Regular cardiac myocyte (primary cell): ENCODE measurements around the gene PTOV1. TPM values are rescaled to one million over a fixed set of nuclear protein-coding genes. Genes with fewer than 3 reads are reported as not detected.

Experiments
- total RNA-seq: library from RNA; depleted of rRNA; stranded (reverse); fragments of >200 nt; gene quantifications from 2 replicates; pipeline ENCODE4 v1.2.3, GENCODE V29; 2014

Gene PTOV1
- 35.1 and 42.6 TPM in 2 replicates for total RNA-seq

DNA sequence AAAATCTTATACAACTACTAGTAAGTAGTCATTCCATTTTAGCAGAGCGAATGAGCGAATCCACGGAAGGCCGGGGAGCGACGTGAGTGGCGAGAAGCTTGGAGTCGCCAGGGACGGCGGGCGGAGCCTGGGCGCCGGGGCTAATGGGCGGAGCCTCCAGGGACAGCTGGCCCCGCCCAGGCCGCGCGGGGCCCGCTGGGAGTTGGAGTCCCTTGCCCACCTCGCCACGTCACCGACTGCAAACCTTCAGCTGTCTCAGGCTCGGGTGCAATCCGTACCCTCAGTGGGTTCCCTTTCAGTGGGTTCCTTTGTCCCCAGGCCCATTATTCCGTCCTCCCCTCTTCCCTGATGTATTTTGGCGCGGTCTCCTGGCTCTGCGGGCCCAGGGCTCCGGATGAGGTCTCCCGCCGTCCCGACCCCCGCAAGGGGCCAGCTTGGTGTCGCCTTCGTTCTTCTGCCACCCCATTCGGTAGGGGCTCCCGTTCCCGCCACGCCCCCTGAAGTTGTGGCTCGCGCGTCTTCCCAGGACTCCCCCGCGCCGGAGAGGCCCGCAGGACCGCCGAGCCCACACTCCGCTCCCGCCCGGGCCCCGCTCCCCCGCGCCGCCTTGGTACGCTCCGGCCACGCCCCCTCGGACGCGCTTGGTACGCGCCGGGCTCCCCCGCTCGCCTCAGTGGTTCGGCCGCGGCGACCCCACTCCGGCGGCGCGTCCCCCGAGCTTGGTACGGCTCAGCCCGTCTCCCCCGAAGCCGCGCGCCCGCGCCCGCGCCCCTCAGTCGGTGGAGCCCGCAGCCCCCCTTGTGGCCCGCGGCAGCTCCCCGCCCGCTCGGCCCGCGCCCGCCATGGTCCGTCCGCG is at the start of gene PTOV1:
Gene PTOV1, plus strand, starts transcription at position 673 of the 856 bp plus-strand sequence.

GRCh38 chr19:49812997-49813861 is 37.7 kb upstream of the PTOV1 start, which contains the start of gene FUZ:
TSS of gene FUZ (minus strand) at chr19:49813292. CDS start at chr19:49813106, 186 bp downstream.

GRCh38 chr19:49817964-49818648 is 32.9 kb upstream of the PTOV1 start, which contains the start of gene MED25:
TSS of gene MED25 (plus strand) at chr19:49818289. CDS start at chr19:49818342, 53 bp downstream.

GRCh38 chr19:49866933-49867782 is 16.2 kb downstream of the PTOV1 start, which contains the start of gene PNKP:
TSS of gene PNKP (minus strand) at chr19:49867576. CDS start at chr19:49867204, 372 bp downstream.

DNA sequence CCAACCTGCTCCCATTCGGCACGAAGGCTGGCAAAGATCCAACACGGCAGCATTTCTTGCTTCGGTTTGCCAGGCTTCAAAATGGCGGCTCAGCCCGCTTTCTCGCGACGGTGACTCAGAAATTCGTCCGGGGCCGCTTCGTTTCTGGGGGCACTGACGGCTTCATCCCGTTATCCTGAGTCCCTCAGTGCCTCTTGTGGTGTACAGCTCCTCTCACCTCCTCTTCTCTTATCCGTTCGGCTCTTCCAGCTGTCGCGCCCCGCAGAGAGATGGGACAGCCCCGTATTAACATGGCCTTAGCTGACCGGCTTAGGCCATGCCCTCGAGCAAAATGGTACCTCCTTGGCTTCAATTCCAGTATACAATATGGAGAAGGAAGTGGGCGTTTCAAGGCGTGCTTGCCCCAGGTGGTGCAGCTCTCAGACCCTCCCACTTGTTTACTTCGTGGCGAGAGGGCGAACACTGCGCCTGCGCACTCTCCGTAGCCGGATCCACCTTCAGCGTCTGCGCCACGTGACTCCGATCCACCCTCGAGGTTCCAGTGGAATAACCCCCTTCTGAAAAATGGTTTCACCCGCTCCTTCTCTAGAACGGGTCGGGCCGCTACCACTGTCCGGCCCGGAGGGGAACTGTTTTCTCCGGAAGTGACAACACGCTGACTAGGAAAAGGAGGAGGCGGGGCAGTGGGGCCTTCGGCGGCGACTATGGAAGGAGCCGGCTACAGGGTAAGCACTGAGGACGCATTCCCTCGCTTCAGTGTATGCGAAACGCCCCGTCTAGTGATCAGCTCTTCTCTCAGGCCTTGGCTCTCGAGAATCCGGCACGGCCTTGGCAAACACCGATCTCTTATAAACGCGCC is 26.3 kb downstream of the PTOV1 start, which contains the start of the genes AKT1S1 and TBC1D17:
Gene AKT1S1, minus strand, starts transcription at position 336 of the 859 bp plus-strand sequence. CDS start 4,060 bp downstream, outside the sequence.
Gene TBC1D17, plus strand, starts transcription at position 683 of the 859 bp plus-strand sequence. Its CDS starts 22 bp downstream, at position 705.

GRCh38 chr19:49896863-49897621 is 46.1 kb downstream of the PTOV1 start, which contains the start of gene IL4I1:
TSS of gene IL4I1 (minus strand) at chr19:49896887. CDS start at chr19:49896160, 727 bp downstream.

Other genes with a start within 250 kb of the PTOV1 start
- gene RRAS, start 211.0 kb upstream of the PTOV1 start, total RNA-seq, result 60.8 and 71.9 TPM in 2 replicates
- gene SCAF1, start 208.9 kb upstream of the PTOV1 start, total RNA-seq, result 10.1 and 21.5 TPM in 2 replicates
- gene IRF3, start 185.3 kb upstream of the PTOV1 start, total RNA-seq, result 48.8 and 80.3 TPM in 2 replicates
- 2.8 and 12.8 TPM in 2 replicates for gene BCL2L12, start 185.2 kb upstream of the PTOV1 start, total RNA-seq
- 274 and 493 TPM in 2 replicates for gene PRMT1, start 173.9 kb upstream of the PTOV1 start, total RNA-seq
- 0.56 and 0.77 TPM in 2 replicates for gene ADM5, start 161.6 kb upstream of the PTOV1 start, total RNA-seq
- gene CPT1C, start 160.0 kb upstream of the PTOV1 start, total RNA-seq, result 13.0 and 15.5 TPM in 2 replicates
- gene TSKS, start 87.9 kb upstream of the PTOV1 start, total RNA-seq, result 0.28 and 0.38 TPM in 2 replicates
- gene AP2A1, start 84.2 kb upstream of the PTOV1 start, total RNA-seq, result 67.4 and 102 TPM in 2 replicates
- 23.7 and 26.8 TPM in 2 replicates for gene FUZ, start 37.9 kb upstream of the PTOV1 start, total RNA-seq
- 14.0 and 14.1 TPM in 2 replicates for gene MED25, start 32.9 kb upstream of the PTOV1 start, total RNA-seq
- gene PNKP, start 16.4 kb downstream of the PTOV1 start, total RNA-seq, result 29.0 and 44.3 TPM in 2 replicates
- 7.9 and 14.6 TPM in 2 replicates for gene AKT1S1, start 26.2 kb downstream of the PTOV1 start, total RNA-seq
- gene TBC1D17, start 26.5 kb downstream of the PTOV1 start, total RNA-seq, result 6.3 and 7.9 TPM in 2 replicates
- gene IL4I1, start 45.7 kb downstream of the PTOV1 start, total RNA-seq, result under 0.01 and 0.38 TPM in 2 replicates
- gene ATF5, start 78.0 kb downstream of the PTOV1 start, total RNA-seq, result 3.1 and 3.3 TPM in 2 replicates
- 15.5 and 33.7 TPM in 2 replicates for gene NUP62, start 78.3 kb downstream of the PTOV1 start, total RNA-seq
- not detected in 2 replicates for gene SIGLEC11, start 110.0 kb downstream of the PTOV1 start, total RNA-seq
- gene VRK3, start 174.2 kb downstream of the PTOV1 start, total RNA-seq, result 22.6 and 24.9 TPM in 2 replicates
- 6.2 and 7.5 TPM in 2 replicates for gene ZNF473, start 174.8 kb downstream of the PTOV1 start, total RNA-seq